DND-41 (cell line): ENCODE results near the gene ALDH9A1.
"Not testable (repeated sequence)": the region's sequence is repeated elsewhere in the genome, so short reads cannot be mapped to it uniquely, and the experiment has no call there.

Experiments used
- ATAC-seq: fragments of 200-7000 bp; cut with Tn5 transposase; 3 replicates; pipeline ENCODE4 v1.9.1; 2021; ENCODE audit warnings: low read depth; ENCODE audit not compliant: insufficient read depth
- DNase-seq: peaks from one replicate; pipeline ENCODE4 v3.0.0-alpha.2; 2020
- H2AFZ ChIP-seq: 2 replicates; pipeline ENCODE4 v1.6.0; 2012; ENCODE audit warnings: low read depth, low read length
- H3K27ac ChIP-seq: 2 replicates; pipeline ENCODE4 v1.5.1; 2012; ENCODE audit warnings: low read length, inconsistent platforms
- H3K27me3 ChIP-seq: fragments of 200-600 bp; sonication (generic); 2 replicates; pipeline ENCODE4 v1.6.0; 2012; ENCODE audit warnings: low read length, mild to moderate bottlenecking, inconsistent platforms; ENCODE audit not compliant: insufficient read depth, poor library complexity
- H3K36me3 ChIP-seq: 2 replicates; pipeline ENCODE4 v1.5.1; 2012; ENCODE audit warnings: low read length, inconsistent platforms; ENCODE audit not compliant: insufficient read depth
- H3K4me1 ChIP-seq: 2 replicates; pipeline ENCODE4 v1.5.1; 2012; ENCODE audit warnings: mild to moderate bottlenecking, low read length; ENCODE audit not compliant: insufficient read depth
- H3K4me2 ChIP-seq: 2 replicates; pipeline ENCODE4 v1.6.0; 2012; ENCODE audit warnings: mild to moderate bottlenecking, moderate library complexity, low read length, inconsistent platforms; ENCODE audit not compliant: insufficient read depth
- H3K4me3 ChIP-seq, 2 experiments: fragments of 200-600 bp in 1 of 2; shearing (Covaris generic) in 1 of 2; 2 replicates each; pipeline ENCODE4 v1.5.1; 2012 to 2016; ENCODE audit warnings: inconsistent platforms in 2 of 2, low read length in 2 of 2, mild to moderate bottlenecking in 2 of 2, low read depth in 1 of 2, moderate library complexity in 1 of 2
- H3K79me2 ChIP-seq: 2 replicates; pipeline ENCODE4 v1.6.0; 2012; ENCODE audit warnings: low read length, inconsistent platforms; ENCODE audit not compliant: insufficient read depth
- H3K9ac ChIP-seq: 2 replicates; pipeline ENCODE4 v1.6.0; 2012; ENCODE audit warnings: low read depth, mild to moderate bottlenecking, inconsistent platforms, low read length, moderate library complexity
- H3K9me3 ChIP-seq: 2 replicates; pipeline ENCODE4 v1.5.1; 2012; ENCODE audit warnings: low read length, moderate library complexity, mild to moderate bottlenecking, inconsistent platforms; ENCODE audit not compliant: insufficient read depth, severe bottlenecking
- H4K20me1 ChIP-seq: 2 replicates; pipeline ENCODE4 v1.6.0; 2012; ENCODE audit warnings: low read length; ENCODE audit not compliant: insufficient read depth
- CTCF ChIP-seq: IDR thresholded peaks from 2 replicates; pipeline ENCODE4 v1.5.1; 2012; ENCODE audit warnings: borderline replicate concordance, low read length, moderate library complexity, mild to moderate bottlenecking; ENCODE audit not compliant: poor library complexity, severe bottlenecking; ENCODE audit errors: extremely low read depth
- EZH2 ChIP-seq: IDR thresholded peaks from 3 replicates; pipeline ENCODE4 v1.6.1; 2012; ENCODE audit warnings: borderline replicate concordance, low read depth, mild to moderate bottlenecking, moderate library complexity, low read length, inconsistent platforms; ENCODE audit not compliant: severe bottlenecking

The ALDH9A1 gene

GRCh38 chr1:165726841-165727240 is 28.5 kb upstream of the ALDH9A1 start:
- H3K4me2 ChIP-seq: no peak overlapping the region
- no peak for ATAC-seq

DNA sequence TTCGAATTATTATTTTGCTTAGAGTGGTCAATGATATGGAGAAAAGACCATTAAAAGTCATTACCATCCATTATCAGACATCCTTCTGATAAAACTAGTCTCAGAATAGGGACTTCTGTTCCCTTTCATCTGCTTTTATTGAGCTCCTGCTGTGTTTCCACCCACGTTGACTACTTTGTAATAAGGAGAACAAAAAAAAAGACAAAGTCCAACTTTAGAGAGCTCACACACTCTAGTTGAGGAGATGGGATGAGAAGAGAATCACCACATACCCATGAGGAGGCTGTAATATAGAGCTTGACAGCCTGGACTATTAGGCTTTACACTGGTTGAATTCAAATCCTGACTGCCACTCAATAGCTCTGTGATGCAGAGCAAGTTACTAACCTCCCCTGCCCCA is 27.8 kb upstream of the ALDH9A1 start:
- no peaks in the 10 kb centered on the region for H3K27me3 ChIP-seq
- TF ChIP-seq CTCF: no peak
- TF ChIP-seq EZH2: no peak
- no peak for DNase-seq
- H3K27ac ChIP-seq: no peak overlapping the region
- H3K4me3 ChIP-seq: no peak overlapping the region
- no peak for ATAC-seq
- no peaks in the 10 kb centered on the region for H3K9me3 ChIP-seq
- H3K9ac ChIP-seq: no peak overlapping the region
- no peaks in the 10 kb centered on the region for H4K20me1 ChIP-seq
- no peak overlapping the region for H3K4me2 ChIP-seq
- H3K79me2 ChIP-seq: no peaks in the 10 kb centered on the region
- H3K36me3 ChIP-seq: peaks cover 32% of the 10 kb centered on the region
- H3K4me1 ChIP-seq: no peaks in the 10 kb centered on the region
- no peak overlapping the region for H2AFZ ChIP-seq

More at GRCh38 chr1:165726841-165727240, 28.5 kb upstream of the ALDH9A1 start:
- Histone ChIP-seq H3K36me3 (peaks cover 36% of the 10 kb centered on the region), H3K4me3 (no peak overlapping the region), H3K79me2 (no peaks in the 10 kb centered on the region), H3K9me3 (no peaks in the 10 kb centered on the region), H4K20me1 (no peaks in the 10 kb centered on the region), H2AFZ (no peak overlapping the region), H3K4me1 (no peaks in the 10 kb centered on the region), H3K9ac (no peak overlapping the region), H3K27ac (no peak overlapping the region), H3K27me3 (no peaks in the 10 kb centered on the region)
- no peak for DNase-seq
- TF ChIP-seq EZH2 (no peak), CTCF (no peak)

DNA sequence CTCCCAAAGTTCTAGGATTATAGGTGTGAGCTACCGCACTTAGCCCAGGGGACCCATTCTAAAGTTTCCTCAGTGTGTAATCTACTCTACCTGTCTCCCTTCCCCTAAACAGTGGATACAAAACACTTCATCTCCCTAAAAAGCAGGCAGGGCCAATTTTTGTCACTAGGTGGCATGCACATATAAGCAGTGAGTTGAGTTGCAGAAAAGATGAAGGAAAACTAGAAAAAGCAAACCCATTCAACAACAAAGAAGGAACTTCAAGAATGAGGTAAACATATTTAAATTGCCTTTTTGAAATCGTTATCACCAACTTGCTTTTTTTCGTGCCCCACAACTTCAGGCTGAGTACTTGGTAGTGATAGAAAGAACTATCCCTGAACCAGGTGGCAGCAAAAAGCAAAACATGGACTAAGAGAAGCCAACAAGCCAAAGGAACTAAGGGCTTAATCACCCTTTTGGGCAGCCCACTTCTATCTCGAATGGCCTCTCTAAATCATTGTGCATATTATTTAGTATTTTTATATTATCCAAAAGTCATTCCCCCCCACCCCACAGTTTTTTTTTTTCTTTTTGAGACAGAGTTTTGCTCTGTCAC is 19.7 kb upstream of the ALDH9A1 start:
- Histone ChIP-seq H3K9ac (no peak overlapping the region), H3K9me3 (no peaks in the 10 kb centered on the region), H3K4me3 (no peak overlapping the region), H2AFZ (0 out of 2 replicates have a peak overlapping the region, but pooled peaks have one; percentile 36), H3K79me2 (no peaks in the 10 kb centered on the region), H3K4me2 (no peak overlapping the region), H3K27ac (no peak overlapping the region), H3K36me3 (no peaks in the 10 kb centered on the region), H4K20me1 (no peaks in the 10 kb centered on the region), H3K27me3 (no peaks in the 10 kb centered on the region), H3K4me1 (peaks cover 3% of the 10 kb centered on the region; the same call in 1 of the 2 replicates)
- peak; percentile 69 for DNase-seq
- peak; percentile 88 for ATAC-seq
- no peak for TF ChIP-seq EZH2
- peak; percentile 92 for TF ChIP-seq CTCF

DNA sequence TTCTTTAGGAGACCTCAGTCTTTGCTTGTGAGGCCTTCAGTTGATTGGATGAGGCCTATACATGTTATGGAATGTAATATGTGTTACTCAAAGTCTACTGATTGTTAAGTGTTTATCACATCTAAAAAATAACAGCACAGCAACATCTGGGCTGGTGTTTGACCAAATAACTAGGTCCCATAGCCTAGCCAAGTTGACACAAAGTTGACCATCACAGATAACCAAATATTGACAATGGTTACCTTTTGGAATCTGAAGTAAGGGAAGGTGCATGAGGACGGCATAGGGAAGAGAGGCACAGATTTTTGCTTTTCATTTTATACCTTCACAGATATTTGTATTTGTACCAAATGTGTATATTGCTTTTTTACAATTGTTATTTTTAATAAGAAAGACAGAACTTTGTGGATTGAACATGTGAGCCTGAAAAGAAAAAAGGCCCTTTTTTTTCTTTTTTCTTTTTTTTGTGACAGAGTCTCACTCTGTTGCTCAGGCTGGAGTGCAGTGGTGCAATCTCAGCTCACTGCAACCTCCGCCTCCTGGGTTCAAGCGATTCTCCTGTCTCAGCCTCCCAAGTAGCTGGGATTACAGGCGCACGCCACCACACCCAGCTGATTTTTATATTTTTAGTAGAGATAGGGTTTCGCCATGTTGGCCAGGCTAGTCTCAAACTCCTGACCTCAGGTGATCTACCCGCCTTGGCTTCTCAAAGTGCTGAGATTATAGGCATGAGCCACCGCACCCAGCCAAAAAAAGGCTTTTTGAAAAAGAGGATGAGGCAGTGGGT is 18.1 kb upstream of the ALDH9A1 start:
- not testable (repeated sequence) for H3K27me3 ChIP-seq, ATAC-seq, H4K20me1 ChIP-seq, H3K4me1 ChIP-seq, DNase-seq, H3K9me3 ChIP-seq, H3K27ac ChIP-seq, H3K79me2 ChIP-seq, H3K9ac ChIP-seq, H3K4me2 ChIP-seq, H2AFZ ChIP-seq, H3K4me3 ChIP-seq, H3K36me3 ChIP-seq
